NCI-H2029 treated with DMSO at 0.1 percent for 48 hours (cell line): ENCODE results near the gene PRRT1.
A peak's percentile ranks its signal among the peaks of the same experiment; 100 is the strongest.
"Not testable (repeated sequence)": the region's sequence is repeated elsewhere in the genome, so short reads cannot be mapped to it uniquely, and the experiment has no call there.

ENCODE experiments used
- DNase-seq: peaks from one replicate; lab custom pipeline; 2025; lab: John Stamatoyannopoulos, UW

The PRRT1 gene

DNA sequence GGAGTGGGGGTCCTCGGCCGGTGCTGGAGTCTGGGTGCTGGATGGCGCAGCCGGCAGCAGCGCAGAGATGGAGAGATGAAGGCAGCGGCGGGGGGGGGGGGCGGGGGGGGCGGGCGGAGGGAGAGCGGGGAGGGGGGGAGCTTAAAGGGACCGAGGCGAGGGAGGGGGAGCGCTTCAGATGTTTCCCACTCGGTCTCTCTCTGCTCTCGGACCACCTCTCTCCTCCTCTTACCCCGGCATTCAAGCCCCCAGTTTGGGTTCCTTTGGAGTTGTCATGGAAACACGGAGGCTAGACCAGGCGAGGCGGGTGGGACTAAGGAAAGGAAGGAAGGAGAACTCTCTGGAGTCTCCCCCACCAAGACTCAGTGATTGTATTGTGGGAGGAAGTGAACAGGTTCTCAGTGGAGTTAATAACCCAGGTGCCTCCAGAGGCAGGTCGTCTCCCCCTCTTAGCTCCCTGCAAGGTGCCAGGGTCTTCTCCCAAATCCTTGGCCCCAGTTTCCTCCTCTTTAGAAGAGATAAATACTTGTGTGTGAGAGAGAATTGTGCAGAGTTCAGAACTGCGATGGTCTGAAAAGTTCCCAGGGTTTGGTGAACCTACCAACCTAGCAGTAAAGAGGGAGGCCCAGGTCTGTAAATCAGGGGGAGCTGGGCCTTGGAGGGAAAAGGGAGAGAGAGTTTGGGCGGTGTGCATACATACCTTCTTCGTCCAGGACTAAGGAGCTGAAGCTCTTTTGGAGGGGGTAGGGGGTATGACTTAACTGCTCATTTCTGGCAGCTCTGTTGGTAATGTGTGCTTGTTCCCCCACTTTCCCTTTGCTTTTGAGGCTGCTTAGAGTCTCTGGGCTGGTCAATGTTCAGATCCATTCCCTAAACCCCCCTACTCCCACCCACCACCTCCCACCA is at the start of gene PRRT1:
TSS of gene PRRT1 (minus strand) at position 77 of the 906 bp plus-strand sequence. CDS start 112 bp downstream, outside the sequence.
- DNase-seq, result no peak

DNA sequence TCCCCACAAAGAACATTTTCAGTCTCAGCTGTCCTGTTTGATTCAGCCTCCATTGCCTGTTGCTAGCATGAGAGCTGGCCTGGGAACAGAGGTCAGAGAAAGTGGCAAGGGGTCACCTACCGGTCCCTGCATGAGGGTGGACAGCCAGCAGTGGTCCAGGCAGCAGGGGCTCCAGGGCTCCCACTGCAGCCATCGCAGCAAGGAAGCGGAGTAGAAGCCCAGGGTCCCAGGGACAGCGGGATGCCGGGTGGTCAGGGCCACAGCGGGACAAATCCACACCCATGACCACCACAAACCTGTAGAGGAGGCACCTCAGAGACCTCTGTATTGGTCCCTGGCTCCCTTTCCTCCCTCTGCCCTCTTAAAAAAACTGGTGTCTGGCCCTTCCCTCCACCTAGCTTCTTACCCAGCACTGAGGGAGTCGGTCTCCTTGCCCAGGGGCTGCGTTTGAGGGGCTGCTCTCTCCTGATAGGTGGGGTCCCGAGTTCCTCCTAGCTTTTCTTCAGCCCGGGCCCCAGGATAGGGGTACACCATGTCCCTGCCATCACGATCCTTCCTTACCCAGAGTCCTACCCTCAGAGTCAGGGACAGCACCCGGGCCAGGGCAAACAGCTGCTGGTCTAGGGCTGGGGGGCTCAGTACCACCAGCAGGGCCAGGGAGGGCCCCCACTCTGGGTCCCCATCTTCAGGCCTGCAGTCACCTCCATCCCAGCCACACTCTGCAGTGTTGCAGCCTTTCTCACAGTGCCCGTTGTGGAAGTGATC is 49.2 kb upstream of the PRRT1 start:
- no peak for DNase-seq

DNA sequence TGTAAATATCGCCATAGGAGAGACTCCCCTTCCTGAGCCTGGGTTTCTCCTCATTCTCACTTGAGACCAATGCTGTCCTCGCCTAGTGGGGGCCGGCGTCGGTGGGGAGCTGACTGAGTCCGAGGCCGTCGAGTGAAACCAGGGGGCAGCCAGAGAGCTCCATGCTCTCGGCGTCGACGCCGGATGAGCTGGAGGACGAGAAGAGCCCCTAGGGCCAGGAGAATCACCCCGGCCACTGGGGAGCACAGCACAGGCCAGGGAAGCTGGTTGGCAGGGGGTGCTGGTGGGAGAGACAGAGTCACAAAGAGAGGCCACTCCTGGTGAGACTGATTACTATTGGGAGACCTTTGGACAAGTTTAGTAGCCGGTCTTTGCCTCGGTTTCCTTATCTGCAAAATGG is 47.1 kb upstream of the PRRT1 start:
- no peak for DNase-seq

DNA sequence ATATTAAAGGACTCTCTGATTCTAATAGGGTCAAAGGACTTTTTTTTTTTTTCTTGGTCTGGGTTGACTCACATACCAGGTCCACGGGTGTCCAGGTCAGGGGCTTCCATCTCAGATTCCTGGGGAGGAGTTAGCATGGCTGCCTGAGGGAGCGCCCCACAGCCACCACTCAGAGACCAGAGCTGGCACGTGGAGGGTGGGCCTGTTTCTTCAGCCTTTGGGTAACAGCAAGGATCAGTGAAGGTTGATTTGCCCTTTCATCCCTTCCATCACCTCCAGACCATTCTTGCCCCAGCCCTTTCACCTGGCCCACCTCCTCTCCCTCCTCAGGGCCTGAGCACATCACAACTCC is 46.6 kb upstream of the PRRT1 start:
- no peak for DNase-seq

DNA sequence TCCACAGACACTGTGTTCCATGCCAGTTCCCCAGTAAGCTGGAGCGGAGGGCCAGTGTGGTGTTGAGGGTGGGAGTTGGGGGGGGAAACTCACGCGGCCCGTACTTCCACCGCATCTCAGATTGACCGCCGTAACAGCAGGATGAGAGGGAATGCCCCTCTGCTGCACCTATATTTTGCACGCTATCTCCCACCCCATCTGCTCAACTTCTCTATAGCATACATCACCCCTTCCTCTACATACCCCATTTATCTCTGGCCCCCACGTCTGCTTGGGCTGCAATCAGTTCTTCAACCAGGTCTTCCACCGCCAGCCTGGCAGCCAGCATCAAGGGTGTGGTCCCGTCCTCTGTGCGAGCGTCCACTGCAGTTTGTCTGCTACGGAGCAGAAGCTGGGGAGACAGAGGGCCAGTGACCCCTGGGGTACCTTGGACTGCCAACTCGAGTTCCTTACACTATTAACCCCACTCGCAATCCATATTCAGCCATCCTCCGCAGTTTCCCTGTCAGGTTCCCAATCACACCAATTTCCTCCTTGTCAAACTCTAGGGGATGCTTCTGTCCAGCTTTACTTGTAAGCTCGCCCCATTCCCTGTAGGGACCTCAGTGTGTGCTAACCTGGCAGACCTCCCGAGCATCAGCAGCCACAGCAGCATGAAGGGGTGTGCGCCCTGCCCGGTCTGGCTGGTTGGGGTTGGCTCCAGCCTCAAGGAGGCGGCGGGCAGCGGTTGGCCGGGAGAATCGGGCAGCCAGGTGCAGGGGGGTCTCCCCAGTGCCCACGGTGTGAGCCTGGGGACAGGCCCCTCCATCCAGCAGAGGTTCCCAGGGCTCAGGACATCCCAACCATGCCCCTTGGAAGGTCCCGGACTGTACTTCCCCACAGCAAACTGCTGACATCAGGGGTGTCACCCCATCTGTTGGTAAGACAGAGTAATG is 45.2 kb upstream of the PRRT1 start:
- no peak for DNase-seq

DNA sequence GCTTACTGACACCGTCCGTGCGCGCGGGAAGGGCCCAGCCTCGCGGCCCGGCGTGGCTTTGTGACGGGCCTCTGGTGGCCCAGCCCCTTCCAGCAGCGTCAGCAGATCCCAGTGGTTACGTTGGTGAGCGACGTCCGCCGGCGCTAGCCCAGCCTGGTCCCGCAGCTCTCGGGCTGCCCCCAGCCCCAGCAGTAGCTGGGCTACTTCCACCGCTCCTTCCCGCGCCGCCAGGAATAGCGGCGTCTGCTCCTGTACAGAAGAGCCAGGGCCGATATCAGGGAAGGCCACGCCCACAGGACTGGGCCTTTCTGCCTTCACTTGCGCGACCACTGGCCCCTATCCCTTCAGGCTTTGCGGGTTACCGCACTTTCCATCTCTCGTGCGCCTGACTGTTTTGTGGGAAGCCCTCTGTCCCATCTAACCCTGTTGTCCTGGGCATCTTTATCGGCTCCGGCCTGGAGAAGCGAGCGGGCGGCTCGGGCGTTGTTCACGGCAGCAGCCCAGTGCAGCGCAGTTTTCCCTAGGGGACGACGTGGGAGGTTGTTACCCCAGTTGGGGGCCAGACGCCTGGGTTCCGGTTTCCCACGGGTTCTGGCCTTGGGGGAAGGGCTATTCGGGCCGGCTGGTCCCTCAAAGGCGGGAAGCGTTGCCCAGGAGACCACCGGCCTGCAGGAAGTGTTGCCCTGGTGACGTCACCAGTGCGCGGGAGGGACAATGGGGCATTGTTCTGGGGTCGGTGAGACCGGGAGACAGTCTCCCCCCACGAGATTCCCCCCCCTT is 44.4 kb upstream of the PRRT1 start:
- DNase-seq, result peak; percentile 19

DNA sequence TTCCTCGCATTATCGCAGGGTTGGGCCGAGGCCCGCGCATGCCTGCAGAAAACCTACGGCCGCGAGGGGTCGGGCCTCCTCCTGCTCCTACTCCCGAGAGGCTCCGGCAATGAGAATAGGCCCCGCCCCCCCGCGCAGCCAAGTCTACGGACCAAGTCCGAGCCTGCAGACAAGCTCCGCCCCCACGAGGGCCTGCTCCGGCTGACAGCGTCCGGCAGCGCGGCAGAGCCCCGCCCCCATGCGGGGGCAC is 43.8 kb upstream of the PRRT1 start:
- DNase-seq, result peak; percentile 97

DNA sequence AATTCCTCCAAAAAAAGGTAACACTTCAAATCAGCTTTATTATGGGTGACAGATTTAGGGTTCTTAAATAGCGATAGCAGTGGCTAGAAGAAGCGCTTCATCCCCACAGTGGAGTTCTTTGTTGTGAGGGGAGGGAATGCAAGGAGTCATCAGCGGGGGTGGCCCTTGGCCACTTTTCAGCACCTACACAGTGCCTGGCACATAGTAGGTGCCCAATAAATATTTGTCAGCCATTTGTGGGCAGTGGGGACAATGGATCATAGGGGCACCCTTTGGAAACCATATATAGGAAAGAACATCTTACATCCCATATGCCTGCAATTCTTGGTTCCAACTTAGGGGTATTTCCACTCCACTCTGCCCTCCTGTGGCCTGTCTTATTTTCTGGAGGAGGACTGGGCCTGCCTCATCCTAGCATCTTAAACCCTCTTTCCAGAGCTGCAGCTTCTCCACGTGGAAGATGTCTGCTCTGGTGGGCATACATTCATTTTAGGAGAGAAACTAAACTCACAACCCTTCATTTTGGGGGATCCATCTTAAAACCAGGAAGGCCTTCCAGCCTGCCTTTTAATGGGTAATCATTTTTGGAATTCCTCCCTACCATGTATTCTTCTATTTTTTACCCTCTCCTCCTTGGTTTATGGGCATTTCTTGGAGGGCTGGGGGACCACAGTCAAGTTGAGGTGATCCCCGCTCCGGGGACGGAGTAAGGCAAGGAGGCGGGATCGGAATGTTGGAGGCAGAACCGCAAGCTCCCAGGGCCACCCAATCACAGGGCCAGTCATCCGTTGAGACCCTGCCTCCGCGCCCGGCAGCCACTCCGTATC is 43.3 kb upstream of the PRRT1 start:
- no peak for DNase-seq

DNA sequence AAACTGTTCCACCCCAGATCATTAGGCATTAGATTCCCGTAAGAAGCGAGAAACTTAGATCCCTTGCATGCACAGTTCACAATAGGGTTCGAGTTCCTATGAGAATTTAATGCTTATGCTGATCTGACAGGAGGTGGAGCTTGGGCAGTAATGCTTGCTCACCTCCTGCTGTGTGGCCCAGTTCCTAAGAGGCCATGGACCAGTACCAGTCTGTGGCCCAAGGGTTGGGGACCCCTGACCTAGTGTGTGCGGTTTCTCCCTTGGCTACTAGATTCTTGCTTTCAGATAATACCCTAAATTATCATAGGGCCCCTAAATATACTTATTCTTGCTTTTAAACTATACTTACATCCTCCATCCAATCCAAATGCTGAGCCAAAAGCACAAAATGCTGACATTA is 42.6 kb upstream of the PRRT1 start:
- DNase-seq, result no peak

DNA sequence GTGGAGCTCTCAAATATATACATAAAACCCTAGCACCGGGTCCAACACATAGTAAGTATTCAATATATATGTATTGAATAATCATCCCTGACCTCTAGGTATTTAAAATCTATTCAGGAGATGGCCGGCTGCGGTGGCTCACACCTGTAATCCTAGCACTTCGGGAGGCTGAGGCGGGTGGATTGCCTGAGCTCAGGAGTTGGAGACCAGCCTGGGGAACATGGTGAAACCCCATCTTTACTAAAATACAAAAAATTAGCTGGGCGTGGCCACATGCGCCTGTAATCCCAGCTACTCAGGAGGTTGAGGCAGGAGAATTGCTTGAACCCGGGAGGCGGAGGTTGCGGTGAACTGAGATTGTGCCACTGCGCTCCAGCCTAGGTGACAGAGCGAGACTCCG is 41.4 kb upstream of the PRRT1 start:
- DNase-seq, result not testable (repeated sequence)

DNA sequence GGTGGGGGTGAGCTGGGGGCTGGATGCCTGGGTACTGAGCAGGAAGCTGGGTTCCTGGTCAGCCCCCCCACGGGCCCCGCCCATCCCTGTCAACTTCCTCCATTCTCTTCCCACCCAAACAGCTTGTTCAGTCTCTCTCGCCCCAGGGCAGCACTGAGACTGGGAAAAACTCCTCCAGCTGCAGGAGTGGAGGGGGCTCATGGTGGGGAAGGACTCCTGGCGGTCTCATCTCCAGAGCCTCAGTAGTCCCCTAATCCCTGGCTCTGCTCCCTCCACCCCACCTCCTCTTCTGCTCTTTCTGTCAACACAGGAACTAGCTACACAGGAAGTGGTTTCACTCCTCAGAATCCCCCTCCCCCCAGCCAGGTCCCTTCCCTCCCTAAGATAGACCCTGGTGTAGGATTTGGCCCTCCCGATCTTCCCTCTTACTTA is 40.9 kb upstream of the PRRT1 start, which contains the start of gene GPSM3:
TSS of gene GPSM3 (minus strand) at position 36 of the 432 bp plus-strand sequence. CDS start 130 bp downstream, outside the sequence.
- no peak for DNase-seq

DNA sequence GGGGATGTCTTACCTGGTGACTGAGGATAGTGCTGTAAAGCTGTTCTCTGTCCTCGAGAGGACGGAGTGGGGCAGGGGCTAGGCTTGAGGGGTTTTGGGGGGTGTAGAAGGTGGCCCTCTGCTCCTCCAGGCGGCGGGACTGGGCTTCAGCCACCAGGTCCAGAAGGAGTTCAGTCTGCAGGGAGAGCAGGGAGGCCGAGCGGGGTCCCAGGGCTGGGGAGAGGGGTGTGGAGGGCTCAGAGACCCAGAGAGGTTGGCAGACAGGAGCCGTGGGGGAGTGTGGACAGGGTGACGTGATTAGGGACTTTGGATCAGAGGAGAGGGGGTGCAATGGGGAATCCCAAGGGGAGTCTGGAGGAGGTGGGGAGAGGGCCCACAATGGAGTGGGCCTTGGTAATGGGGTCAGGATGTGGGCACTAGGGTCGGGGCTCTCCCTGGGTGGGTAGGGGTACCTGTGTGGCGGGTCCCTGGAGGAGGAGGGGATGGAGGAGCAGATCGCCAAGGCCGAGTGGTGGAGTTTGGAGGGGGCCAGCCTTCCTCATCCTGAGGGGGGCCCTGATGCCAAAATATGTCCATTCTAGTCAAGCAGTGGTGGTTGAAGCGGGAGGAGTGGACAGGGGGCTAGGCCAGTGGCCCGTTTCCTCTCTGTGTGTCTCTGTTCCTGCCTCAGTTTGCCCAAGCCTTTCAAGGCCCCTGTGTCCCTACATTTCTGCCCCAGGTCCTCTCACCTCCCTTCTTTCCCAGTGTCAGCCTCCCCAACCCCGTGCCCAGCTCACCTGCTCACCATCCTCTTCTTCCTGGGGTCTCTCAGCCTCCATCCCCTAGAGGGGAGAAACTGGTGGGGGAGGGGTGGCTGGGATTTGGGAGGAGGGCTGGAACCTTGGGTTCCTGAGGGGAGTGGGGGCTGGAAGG is 40.2 kb upstream of the PRRT1 start:
- no peak for DNase-seq

DNA sequence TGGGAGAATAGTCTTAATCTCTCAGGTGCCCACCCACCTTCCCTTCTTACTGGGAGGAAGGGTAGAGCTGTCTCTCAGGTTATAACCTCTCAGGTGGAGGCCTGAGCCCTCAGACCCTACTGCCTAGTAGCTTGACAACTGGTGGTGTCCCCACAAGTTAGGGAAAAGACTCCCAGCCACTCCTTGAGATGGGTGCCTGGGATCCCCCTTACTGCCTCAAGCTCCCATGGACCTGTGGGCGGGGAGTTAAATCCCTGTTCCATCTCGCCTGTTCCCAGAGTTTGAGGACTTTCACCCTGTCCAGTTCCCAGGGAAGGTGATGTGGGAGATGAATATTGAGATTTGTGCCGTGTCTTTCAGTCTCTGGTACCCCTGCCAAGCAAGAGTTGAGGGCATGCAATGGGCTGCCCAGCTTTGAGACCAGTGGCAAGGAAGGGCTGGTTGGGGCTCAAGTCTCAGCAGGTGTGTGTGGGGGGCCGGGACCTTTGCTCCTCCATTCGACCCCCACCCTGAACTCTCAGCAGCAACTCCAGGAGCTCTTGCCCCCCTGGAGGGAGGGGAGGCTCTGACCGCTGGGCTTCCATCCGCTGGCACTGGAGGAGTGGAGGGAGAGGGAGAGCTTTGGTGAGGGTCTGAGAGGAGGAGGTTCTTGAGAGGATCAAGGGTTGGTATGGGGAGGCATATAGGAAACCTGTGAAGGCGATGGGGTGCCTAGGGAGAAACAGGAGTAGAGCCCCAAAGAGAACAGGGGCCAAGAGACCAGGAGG is 39.4 kb upstream of the PRRT1 start:
- DNase-seq, result no peak

DNA sequence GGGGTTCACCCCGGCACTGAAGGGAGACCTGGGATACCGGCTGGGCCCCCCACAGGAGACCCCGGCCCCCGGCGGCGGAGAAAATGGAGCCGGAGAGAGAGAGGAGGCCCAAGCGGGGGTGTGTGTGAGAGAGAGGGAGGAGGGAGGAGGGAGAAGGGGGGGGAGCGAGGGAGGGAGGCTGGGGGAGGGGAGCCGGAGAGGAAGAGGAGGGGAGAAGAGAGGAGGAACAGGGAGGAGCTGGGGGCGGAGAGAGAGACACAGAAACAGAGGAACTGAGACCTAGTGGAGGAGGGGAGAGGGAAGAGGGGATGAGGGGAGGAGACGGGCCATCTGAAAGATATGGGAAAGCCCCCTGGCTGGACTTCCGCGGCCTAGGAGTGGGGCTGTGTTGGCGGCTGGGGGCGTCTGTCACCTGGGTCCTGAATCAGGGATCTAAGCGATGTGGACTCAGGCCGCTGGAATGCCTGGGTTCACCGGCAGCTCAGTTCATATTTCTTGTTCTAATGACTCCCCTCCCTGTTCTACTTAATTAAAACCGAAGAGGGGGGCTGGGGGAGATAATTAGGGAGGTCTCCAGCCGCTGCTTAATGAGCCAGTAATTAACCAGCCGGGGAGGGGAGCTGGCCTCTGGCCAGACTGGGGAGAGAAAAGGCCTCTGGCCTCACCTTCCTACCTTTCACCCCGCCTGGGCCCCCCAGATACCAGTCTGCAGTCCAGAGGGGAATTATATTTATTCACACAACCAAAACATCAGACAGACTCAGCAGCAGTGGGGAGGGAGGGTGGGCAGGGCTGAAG is 38.5 kb upstream of the PRRT1 start, which contains the start of gene PBX2:
TSS of gene PBX2 (minus strand) at position 149 of the 798 bp plus-strand sequence. CDS start 287 bp downstream, outside the sequence.
- peak; percentile 81 for DNase-seq

DNA sequence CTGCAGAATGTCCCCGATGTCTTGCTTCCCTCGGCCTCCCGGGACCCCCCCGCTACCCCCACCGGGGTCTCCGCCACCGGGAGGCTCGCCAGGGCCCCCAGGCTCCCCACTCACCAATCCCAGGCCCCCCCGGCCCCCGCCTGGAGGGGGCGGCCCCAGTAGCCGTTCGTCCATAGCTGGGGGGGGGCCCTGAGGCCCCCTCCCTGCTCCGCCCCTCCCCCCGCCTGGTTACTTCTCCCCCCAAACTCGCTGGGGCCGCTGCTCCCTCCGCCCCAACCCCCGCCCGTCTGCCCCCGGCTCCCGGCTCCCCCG is 38.0 kb upstream of the PRRT1 start:
- DNase-seq, result no peak

DNA sequence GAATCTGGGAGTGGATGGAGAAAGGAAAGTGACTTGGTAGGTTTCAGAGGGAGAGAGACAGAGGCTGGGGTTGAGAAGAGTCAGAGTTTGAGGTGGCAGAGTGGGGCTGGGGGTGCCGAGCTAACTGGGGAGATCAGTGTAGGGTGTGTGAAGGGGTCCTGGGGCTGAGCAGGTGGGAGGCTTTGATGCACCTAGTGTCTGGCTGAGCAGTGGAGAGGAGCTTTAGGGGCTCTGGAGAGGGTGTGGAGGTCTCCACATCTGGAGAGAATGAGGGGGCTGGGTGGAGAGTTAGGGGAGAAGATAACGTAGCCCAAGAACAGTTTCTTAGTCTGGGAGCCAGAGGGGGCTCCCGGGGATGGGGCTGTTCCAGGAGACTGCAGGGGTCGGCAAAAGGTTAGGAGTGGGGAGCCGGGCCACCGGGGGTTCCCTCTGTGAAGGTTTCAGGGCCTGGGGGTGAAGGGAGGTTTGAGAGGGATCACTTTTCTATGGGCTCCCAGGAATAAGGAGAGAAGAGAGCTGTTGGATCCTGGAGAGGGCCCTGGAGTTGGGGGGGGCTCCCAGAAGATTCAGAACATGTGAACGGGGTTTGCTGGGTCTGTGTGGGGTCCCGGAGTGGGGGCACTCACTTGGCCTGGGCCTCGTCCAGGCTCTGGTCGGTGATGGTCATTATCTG is 37.5 kb upstream of the PRRT1 start:
- DNase-seq, result no peak

DNA sequence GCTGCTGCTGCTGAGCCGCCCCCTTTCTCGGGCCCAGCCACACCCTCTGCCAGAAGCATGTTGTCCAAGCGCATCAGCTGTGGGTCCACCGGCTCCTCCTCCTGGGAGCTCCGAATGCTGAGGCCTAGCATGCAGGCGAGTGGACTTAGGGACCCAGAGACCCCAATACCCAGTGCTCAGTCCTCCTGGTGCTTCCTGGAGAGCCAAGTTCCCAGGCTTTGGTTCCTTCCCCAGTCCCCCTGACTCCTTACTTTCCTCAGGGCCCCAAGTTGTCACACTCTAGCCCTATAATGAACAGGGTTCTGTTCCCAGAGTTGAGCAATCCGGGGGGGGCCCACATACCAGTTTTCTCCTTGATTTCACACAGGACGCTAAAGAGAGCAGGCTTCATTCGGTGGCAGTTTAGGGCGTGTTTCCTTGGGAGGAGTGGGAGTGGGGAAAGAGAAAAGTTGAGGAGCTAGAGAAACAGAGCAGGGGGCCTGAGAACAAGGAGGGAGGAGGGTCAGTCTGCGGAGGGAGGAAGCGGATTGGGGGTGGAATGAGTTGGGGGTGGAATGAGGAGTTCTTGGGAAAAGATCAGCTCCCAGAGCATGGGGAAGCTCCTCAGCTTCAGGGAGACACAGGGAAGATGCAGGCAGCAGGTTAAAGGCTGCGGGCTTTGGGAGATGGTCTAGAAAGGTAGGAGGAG is 36.8 kb upstream of the PRRT1 start:
- no peak for DNase-seq
